NCI-H187 (cell line): ENCODE measurements around the gene PRX.
"Not testable (repeated sequence)": the region's sequence is repeated elsewhere in the genome, so short reads cannot be mapped to it uniquely, and the experiment has no call there.

Experiments used
- DNase-seq, 2 experiments: peaks; one replicate each; lab custom pipeline; 2025; lab: John Stamatoyannopoulos, UW

Gene PRX

DNA sequence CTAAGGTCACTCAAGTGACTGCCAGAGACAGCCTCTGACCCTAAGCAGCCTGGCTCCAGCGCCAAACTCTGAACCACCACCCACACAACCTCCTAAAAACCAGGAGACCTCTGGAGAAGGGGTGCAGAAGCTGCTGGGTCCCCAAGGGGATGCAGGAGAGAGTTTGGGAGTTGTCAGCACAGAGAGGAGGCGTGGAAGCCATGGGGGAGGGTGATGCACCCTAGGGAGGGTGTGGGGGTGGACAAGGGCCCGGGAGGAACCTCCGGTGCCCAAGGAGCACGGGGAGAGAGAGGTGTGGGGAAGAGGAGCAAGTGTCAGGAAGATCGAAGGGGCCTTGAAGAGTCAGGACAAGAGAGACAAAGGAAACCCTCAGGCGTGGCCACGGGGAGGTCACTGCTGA is 21.1 kb downstream of the PRX start:
- no peak for DNase-seq

DNA sequence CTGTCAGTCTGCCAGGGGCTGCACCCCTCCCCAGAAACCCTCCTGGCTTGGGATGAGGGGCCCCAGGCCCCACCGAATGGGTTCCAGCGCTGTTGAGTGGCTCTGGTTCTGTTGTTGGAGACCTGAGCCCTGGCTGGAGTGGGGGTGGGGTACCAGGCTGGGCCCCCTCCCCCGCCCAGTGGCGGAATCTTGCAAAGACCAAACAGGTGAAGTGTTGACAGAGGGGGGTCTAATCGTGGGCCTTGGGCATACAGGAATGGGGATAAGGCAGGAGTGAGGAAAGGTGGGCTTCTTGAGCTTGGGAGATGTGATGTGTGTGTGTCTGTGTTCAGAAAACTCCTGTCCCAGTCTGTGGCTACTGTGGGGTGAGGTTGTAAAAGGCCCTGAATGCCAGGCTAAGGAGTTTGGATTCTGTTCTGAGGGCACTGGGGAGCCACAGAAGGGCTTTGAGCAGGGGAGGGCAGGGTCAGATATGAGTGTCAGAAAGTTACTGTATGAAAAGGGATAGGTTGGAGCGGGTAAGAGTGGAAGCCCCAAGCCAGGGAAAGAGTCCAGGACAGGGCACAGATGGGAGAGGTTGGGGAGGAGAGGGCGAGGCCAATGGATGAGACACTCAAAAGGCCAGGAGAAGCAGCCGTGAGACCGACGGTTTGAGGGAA is 23.0 kb downstream of the PRX start, which contains the start of gene HIPK4:
TSS of gene HIPK4 (minus strand) at position 98 of the 659 bp plus-strand sequence. CDS start 279 bp downstream, outside the sequence.
- no peak for DNase-seq

DNA sequence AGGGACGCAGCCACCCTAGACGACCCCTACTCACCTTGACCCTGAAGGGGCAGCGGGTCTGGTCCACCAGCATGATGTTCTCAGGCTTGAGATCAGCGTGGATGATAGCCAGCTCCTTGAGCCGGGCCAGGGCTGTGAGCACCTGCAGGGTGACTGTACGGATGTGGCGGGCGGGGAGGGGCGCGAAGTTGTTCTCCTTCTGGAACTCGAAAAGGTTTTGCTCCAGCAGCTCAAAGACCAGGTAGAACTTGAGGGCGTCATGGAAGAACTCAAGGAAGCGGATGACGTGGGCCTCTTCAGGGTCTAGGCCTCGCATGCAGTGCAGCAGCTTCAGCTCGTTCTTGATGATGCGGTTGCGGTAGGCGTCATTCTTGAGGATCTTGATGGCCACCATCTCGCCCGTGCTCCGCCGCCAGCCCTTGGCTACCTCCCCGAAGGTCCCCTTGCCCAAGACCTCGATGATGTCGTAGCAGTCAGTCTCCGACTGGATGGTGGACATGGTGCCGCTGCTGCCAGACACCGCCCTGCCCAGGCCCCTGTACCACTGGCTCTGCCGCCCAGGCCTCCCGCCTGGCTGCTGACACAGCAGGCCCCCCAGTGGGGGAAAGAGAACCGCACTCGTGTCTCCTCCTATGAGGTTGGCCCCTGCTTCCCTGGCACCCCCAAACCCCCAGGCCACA is 23.6 kb downstream of the PRX start:
- no peak for DNase-seq

DNA sequence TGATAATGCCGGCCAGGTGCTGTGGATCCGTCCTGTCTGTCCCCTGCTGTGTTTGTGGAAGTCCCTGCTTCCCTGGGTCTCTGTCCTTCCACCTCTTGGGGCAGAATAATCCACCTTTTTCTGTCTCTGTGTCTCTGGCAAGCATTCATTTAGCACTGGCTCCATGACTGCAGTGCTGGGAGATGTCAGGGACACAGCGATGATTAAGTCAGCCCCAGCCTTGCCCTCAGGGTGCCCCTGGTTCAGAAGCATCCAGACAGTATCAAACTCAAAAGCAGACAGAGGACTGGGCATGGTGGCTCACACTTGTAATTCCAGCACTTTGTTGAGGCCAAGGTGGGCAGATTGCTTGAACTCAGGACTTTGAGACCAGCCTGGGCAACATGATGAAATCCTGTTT is 24.7 kb downstream of the PRX start:
- DNase-seq: no peak

DNA sequence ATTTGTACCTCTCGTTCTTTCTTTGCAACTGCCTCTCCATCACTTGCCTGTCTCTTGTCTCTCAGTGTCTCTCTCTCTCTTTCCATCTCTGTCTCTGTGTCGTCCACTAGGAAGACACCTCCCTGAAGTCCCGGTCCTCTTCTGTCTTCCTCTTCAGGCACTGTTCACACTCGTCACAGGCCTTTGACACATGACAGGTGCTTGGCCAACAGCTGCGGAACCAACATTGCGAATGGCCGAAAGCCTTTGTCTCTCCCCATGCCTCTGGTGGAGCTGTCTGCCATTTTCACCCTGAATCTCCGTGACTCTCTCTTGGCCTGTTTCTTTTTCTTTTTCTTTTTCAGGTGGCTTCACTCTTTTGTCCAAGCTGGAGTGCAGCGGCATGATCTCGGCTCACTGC is 26.0 kb downstream of the PRX start:
- no peak for DNase-seq

DNA sequence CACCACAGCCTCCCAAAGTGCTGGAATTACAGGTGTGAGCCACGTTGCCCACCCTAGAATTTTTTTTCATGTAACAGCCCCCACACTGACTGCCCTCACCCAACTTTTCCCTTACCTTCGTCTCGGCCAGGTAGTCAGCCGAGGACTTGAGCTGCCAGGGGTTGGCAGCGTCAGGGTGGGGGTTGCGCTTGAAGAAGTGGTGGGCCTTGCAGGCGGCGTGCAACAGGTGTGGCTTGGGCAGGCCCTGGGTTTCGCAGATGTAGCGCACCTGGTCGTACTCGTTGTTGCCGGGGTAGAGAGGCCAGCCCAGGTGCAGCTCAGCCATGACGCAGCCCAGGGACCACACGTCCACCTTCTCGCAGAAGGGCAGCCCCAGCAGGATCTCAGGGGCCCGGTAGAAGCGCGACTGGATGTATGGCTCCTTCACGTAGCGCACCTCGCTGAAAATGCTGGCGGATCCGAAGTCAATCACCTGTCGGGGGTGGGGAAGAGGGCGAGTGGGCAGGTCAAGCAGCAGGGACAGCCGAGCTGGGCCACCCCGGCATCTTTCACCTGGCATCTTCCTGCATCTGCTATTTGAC is 29.4 kb downstream of the PRX start:
- no peak for DNase-seq

DNA sequence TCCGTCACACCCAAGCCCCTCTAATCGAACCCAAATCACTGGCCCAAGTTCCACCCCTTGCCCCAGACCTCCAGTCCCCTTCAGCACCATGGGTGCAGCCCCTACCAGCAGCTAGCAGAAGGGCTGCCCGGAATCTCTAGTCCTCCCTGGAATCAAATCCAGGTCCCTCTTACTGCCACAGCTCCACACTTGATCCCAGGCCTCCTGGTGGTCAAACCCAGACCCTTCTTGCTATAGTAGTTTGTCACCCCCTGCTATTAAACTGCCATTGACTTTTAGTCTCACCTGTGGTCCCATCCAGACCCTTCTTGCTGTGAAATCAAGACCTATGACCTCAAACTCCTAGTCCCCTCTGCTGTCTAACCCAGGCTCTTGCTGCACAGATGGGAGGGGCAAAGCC is 31.9 kb downstream of the PRX start:
- DNase-seq: no peak

DNA sequence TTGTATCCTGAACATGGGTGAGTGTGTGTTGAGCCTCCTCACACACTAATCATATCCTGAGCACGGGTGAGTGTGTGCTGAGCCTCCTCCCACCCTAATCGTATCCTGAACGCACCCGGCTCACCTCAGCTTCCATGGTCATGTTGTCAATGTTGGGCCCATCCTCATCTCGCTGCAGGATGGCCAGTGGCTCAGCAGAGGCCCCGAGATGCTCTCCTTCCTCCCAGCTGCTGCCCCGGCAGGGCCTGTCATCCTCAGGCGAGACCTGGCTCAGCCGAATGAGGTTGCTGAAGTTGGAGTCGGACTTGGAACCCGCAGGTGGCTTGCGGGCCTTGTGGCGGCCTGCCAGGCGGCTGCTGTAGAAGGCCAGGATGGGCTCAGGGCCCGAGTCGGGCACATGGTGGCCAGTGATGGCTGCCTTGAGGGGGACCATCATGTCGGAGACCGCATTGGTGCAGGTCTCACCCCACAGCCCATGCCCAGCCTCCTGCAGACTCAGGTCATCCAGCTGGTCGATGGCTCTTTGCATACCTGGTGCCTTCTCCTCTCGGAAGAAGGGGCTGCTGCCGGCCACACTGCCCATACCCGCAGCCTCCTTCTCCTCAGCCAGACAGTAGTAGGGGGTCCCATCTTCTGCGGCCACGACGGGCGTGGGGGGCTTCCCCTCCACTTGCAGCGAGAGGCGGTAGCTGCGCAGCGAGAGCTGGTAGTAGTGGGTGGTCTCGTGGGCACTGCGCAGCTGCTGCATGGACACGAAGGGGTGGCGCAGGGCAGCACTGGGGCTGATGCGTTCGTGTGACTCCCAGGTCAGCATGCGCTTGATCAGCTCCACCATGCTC is 32.8 kb downstream of the PRX start:
- DNase-seq: no peak

DNA sequence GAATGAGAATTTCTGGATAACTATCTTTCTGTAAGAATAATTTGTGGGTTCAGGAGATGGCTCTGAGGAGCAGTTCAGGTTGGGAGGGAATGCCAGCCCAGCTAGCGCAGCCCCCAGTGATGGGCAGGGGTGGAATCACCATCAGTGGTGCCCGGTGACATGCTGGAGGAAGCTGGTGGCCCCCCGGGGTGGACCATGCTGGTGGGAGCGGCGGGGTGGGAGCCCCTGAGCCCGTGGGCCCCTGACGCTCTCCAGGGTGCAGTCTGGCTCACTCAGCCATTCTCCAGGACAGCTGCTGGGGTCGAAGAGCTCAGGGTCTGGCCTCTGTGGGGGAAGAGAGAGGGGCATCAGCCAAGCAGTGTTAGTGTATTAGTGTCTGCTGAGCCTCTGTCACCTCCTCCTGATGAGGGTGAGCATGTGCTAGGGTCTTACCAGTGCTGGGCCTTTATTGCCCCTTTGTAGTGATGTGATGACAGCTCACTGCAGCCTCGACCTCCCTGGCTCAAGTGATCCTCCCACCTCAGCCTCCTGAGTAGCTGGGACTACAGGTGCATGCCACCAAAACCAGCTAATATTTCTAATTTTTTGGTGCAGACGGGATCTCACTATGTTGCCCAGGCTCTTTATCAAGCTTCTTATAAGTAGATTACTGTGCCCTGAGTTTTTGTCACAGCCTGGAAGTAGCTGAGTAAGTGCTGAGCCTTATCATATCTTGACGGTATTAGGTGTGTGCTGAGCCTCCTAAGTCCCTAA is 33.6 kb downstream of the PRX start:
- DNase-seq: no peak

DNA sequence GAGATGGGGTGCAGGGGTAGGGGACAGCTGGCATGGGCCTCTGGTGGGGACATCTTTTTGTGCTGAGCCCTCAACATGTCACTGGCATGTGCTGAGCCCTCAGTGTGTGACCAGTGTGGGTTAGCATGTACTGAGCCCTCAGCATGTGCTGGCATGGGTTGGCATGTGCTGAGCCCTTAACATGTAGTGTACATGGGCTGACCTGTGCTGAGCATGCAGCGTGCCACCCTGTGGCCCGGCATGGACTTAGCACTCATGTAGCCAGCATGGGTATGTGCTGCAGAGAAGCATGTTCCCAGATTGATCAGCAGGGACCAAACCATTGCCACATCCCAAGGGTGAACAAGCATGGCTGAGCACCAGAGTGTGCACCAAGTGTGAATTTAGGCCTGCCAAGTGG is 34.7 kb downstream of the PRX start:
- DNase-seq: no peak

DNA sequence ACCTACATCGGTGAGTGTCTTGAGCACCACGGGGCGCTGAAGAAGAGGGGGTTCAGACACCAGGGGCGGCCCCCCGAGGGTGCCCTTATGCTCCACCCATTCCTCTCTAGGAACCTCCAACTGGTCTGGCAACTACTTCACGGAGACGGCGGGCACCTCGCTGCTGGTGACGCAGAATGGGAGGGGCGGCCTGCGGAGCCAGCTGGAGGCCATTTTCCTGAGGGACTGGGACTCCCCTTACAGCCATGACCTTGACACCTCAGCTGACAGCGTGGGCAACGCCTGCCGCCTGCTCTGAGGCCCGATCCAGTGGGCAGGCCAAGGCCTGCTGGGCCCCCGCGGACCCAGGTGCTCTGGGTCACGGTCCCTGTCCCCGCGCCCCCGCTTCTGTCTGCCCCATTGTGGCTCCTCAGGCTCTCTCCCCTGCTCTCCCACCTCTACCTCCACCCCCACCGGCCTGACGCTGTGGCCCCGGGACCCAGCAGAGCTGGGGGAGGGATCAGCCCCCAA is 35.2 kb downstream of the PRX start:
- DNase-seq: no peak

DNA sequence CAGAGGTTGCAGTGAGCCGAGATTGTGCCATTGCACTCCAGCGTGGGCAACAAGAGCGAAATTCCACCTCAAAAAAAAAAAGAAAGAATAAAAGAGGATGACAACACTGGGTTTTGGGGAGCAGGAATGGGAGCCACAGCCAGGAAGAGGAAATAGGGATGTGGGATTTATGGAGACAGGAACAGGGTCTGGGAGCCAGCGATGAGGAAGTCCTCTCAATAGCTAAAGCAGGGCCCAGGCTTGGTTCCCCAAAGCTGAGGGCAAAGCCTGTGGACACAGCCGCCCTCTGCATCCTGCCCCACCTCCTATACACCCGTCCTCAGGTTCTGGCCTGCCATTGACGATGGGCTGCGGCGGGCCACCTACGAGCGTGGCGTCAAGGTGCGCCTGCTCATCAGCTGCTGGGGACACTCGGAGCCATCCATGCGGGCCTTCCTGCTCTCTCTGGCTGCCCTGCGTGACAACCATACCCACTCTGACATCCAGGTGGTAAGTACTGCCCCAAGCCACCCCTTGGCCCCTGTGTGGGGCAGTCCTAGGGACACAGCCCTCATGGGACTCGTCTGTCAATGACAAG is 36.8 kb downstream of the PRX start:
- DNase-seq: no peak

DNA sequence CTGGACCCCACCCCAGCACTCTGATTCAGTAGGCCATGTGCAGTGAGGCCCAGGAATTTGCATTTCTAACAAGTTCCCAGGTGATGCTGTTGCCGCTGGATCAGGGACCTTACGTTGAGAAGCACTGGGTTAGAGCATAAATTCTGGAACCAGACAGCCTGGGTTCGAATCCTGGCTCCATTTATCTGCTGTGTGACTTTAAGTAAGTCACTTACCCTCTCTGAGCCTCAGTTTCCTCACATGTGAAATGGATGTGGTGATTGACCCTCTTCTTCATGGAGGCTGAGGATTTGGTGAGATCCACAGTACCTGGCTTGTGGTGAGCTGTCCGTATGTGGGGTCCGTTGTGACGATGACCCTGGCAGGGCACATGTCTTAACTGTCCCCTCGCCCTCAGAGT is 39.1 kb downstream of the PRX start:
- DNase-seq: no peak

DNA sequence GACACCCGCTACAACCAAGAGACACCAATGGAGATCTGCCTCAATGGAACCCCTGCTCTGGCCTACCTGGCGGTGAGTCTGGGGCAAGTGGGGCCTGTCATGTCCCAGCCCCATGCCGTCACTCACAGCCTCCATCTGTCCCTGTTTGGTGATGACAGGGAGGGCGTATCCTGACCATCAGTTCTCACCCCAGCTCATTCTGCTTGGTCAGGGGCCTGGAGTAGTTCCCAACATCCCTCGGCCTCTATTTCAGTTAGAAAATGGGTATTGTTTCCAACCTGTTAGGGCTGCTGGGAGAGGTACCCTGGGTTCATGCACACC is 41.4 kb downstream of the PRX start:
- no peak for DNase-seq

DNA sequence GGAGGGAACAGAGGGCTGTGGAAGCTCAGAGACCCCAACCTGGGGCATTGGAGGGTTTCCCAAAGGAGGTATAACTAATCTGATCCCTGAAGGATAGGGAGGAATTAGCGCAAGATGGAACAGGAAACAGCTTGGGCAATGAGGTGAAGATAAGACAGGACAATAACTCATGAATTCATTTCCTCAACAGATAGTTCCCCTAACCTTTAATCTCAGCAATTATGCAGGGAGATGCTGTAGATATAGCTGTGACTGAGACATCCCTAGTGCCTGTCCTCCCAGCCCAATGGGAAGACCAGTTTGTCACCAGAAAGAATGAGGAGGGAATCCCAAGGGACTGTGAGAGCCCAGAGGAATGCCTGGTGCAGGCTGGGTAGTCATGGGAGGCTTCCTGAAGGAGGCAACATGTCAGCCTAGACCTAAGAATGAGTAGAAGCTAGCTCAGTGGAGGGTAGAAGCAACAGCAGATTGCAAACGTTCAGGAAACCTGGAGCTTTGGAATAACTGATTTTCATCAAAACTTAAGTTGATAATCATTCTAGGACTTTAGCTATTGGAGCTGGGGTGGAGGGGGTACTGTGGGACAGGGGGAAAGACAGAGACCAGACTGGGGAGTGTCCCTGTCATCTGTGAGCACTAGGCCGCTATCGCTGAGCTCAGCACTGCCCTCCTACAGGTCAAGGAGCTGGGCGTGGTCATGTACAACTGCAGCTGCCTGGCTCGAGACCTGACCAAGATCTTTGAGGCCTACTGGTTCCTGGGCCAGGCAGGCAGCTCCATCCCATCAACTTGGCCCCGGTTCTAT is 42.0 kb downstream of the PRX start:
- no peak for DNase-seq

DNA sequence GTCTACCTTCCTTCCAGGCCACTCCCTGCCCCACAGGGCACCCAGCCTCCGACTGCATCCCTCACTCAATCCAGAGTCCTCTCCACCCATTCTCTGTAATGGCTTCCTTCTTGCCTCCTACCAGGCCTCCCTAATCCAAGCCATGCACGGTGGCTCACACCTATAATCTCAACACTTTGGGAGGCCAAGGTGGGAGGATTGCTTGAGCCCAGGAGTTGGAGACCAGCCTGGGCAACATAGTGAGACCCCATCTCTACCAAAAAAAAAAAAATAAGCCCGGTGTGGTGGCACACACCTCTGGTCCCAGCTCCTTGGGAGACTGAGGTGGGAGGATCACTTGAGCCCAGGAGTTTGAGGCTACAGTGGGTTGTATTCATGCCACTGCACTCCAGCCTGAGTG is 42.9 kb downstream of the PRX start:
- DNase-seq: not testable (repeated sequence)

DNA sequence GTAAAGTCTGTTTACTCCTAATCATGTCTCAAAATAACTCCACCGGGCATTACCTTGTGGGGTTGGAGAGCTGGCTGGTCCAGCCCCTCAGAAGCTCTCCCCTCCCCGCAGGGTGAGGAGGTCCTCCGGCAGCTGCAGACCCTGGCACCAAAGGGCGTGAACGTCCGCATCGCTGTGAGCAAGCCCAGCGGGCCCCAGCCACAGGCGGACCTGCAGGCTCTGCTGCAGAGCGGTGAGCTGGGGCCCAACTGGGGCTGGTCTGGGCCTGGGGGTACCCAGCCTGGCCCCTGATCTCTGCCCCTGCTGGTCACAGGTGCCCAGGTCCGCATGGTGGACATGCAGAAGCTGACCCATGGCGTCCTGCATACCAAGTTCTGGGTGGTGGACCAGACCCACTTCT is 43.4 kb downstream of the PRX start:
- DNase-seq: no peak

DNA sequence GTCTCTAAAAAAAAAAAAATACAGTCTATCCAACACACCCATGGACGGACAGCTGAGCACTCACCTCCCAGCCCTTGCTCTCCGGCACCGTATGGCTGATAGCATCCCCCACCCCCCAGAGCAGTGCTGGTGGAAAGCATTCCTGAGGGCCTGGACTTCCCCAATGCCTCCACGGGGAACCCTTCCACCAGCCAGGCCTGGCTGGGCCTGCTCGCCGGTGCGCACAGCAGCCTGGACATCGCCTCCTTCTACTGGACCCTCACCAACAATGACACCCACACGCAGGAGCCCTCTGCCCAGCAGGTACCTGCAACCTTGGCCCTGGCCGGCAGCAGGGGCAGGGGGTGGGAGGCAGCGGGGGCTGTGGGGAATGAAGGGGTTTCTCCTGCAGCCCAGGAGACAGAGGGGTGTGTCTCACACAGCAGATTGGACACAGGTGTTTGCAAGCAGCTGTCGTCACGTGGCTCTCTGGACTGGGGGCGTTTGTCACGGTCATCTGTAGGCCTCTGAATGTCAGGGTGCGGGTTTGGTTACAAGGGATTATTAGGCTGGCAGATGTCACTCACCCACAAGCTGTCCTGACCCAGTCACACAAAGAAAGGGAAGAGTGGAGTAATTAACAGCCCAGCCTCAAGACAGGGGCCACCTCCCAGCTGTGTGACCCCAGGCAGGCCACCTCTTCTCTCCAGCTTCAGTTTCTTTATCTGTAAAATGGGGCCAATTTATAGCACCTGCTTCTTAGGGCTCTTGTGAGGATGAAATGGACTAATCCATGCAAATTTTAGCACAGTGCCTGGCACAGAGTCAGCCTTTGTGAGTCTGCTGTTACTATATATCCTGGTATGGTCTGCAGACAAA is 45.4 kb downstream of the PRX start:
- DNase-seq: no peak

DNA sequence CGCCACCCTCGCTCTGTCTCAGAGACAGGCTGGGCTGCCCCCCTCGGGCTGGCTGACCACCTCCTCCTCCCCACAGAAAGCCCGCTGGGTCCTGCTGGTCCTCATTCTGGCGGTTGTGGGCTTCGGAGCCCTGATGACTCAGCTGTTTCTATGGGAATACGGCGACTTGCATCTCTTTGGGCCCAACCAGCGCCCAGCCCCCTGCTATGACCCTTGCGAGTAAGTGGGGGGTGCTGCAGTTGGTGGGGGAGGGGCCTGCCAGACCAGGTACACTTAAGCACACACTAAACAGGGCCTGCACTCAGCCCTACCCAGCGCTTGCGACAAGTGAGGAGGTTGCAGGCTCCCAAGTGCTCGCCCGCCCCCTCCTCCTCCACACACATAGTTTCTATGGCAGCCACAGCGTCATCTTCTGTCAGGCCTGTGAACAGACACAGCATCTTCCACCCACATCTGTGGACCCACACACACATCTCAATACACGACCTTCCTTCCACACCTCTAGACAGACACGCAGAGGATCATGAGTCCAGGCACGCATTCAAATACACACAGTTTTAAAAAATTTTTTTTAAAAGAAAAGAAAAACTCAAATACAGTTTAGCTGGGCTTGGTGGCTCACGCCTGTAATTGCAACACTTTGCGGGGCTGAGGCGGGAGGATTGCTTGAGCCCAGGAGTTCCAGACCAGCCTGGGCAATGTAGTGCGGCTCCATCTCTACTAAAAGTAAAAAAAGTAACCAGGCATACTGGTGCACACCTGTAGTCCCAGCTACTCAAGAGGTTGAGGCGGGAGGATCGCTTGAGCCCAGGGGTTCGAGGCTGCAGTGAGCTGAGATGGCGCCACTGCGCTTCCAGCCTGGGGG is 46.2 kb downstream of the PRX start:
- DNase-seq: no peak
